ENCODE data around the gene WNT4.

Gene WNT4

GRCh38 chr1:22143065-22144033 is at the start of gene WNT4:
TSS of gene WNT4 (minus strand) at chr1:22143097. CDS start at chr1:22142922, 175 bp downstream.
- peak within 1 kb of the TSS; percentile 33 for H3K4me3 ChIP-seq (ENCODE audit: low read length)
- TF ChIP-seq, protein P1, sequence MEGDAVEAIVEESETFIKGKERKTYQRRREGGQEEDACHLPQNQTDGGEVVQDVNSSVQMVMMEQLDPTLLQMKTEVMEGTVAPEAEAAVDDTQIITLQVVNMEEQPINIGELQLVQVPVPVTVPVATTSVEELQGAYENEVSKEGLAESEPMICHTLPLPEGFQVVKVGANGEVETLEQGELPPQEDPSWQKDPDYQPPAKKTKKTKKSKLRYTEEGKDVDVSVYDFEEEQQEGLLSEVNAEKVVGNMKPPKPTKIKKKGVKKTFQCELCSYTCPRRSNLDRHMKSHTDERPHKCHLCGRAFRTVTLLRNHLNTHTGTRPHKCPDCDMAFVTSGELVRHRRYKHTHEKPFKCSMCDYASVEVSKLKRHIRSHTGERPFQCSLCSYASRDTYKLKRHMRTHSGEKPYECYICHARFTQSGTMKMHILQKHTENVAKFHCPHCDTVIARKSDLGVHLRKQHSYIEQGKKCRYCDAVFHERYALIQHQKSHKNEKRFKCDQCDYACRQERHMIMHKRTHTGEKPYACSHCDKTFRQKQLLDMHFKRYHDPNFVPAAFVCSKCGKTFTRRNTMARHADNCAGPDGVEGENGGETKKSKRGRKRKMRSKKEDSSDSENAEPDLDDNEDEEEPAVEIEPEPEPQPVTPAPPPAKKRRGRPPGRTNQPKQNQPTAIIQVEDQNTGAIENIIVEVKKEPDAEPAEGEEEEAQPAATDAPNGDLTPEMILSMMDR (conservative IDR thresholded peaks at IDR 0.05; ENCODE audit: low read length): no peak
- peak; percentile 16 for DNase-seq (ENCODE audit: low read depth)

- no peak overlapping the region for H3K4me3 ChIP-seq (ENCODE audit: low read length)
- DNase-seq (ENCODE audit: low read depth): no peak
- TF ChIP-seq, protein P1 (conservative IDR thresholded peaks at IDR 0.05; ENCODE audit: low read length): no peak
Observed at GRCh38 chr1:22190731-22191130, 47.8 kb upstream of the WNT4 start.

GRCh38 chr1:22190251-22190650 is 47.4 kb upstream of the WNT4 start:
- DNase-seq (ENCODE audit: low read depth): no peak
- TF ChIP-seq, protein P1 (conservative IDR thresholded peaks at IDR 0.05; ENCODE audit: low read length): no peak
- no peak overlapping the region for H3K4me3 ChIP-seq (ENCODE audit: low read length)

DNA sequence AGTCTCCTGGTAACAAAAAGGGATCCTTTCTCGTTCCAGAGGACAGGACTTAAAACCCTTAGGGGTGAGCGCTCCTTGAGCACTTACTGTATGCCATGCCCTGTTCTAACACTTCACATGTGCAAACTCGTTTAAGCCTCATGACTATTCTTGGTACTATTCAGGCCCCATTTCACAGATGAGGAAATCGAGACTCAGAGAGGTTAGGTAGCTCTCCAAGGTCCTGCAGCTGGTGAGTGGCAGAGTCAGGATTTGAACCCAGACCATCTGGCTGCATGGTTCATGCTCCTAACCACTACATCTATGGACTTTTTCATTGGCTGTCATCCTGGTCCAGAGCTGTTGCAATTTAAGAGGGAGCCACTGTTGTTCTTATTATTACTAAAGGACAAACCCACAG is 46.7 kb upstream of the WNT4 start:
- TF ChIP-seq, protein P1 (conservative IDR thresholded peaks at IDR 0.05; ENCODE audit: low read length): no peak
- no peak for DNase-seq (ENCODE audit: low read depth)
- H3K4me3 ChIP-seq (ENCODE audit: low read length): no peak overlapping the region

DNA sequence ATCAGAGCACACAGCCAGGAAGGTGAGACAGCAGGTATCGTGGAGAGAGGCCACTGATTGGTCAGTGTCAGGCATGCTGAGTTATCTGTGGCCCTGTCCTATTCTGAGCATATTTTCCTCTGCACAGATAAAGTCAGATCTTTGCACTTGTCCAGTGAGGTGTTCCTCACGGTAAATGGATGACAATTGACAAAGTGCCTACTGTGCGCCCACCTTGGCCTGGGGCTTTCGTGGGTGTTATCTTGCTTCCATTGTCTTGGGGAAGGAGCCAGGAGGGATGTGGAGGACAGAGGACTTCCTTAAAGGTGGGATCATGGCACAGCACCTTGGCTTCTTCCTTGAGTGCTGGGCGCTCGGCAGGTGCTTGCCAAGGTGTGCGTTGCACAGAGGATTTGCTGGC is 46.0 kb upstream of the WNT4 start:
- TF ChIP-seq, protein P1 (conservative IDR thresholded peaks at IDR 0.05; ENCODE audit: low read length): no peak
- no peak for DNase-seq (ENCODE audit: low read depth)
- no peak overlapping the region for H3K4me3 ChIP-seq (ENCODE audit: low read length)

DNA sequence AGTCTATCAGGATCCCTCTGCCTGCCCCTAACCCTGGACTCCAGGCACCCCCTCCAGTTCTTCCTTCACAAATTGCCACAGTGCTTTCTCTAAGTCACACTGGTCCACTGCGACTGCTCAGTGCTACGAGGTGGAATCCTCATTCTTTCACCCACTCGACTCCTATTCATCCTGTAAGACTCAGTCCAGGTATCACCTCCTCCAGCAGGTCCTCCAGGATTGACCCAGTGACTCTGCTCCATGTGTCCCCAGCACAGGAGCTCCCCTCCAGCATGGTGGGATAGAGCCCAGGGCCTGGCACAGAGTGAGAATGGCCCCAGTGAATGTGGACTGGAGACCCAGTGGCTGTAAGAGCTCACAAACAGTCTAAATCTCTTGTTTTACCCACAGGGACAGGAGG is 45.5 kb upstream of the WNT4 start:
- TF ChIP-seq, protein P1 (conservative IDR thresholded peaks at IDR 0.05; ENCODE audit: low read length): no peak
- DNase-seq (ENCODE audit: low read depth): no peak

GRCh38 chr1:22186311-22186710 is 43.4 kb upstream of the WNT4 start:
- TF ChIP-seq, protein P1 (conservative IDR thresholded peaks at IDR 0.05; ENCODE audit: low read length): no peak
- no peak overlapping the region for H3K4me3 ChIP-seq (ENCODE audit: low read length)
- no peak for DNase-seq (ENCODE audit: low read depth)

More for the DNA sequence above, 45.5 kb upstream of the WNT4 start:
- H3K4me3 ChIP-seq (ENCODE audit: low read length): no peak overlapping the region
